Effector CD8-positive, alpha-beta T cell (primary cell): Measurements from ENCODE around the gene TMEM178A.

ENCODE experiments used
- DNase-seq: peaks from one replicate; lab custom pipeline; 2025; lab: John Stamatoyannopoulos, UW

TMEM178A gene

DNA sequence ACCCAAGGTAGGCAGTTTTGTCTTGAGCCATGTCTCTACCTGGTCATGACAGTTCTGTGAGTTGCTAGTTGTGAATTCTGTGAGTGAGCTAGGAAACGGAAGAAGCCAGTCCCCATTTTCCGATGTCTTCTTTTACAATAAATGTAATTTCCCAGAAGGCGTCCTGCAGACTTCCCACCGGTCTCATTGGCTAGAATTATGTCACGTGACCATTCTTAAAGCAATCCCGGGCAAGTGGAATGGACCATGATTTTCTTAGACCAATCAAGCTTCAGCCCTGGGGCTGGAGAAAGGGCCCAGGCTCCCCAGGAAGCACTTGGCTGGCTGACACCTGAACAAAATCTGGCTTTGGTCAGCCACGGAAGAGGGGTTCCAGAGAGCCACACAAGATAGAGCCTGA is 10.6 kb downstream of the TMEM178A start:
- no peak for DNase-seq

DNA sequence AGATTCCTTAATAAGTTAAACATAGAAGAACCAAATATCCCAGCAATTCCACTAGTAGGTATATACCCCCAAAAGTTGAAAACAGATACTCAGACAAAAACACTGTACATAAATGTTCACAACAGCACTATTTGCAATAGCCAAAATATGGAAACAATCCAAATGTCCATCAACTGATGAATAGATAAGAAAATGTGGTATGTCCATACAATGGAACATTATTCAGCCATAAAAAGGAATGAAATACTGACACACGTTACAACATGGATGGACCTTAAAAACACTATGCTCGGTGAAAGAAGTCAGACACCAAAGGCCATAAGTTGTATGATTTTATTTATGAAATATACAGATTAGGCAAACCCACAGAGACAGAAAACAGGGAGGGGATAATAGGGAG is 12.5 kb downstream of the TMEM178A start:
- no peak for DNase-seq

DNA sequence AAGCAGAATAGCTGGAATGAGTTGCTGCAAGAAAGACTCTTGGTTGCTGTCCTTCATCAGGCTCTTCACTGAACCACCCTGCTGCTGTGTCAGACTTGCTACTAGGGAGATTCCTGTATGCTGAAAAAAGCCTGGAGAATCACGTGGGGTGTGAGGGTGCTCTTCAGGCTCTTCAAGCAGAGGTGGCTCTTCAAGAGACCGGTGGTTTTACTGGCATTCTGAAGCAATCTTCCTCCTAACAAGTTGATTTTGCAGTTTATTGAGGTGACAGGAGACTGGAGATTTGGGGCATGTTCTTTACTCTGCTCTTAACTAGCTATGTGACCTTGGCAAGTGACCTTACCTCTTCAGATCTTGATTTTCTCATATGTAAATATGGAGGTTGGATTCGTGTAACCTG is 14.1 kb downstream of the TMEM178A start:
- no peak for DNase-seq

DNA sequence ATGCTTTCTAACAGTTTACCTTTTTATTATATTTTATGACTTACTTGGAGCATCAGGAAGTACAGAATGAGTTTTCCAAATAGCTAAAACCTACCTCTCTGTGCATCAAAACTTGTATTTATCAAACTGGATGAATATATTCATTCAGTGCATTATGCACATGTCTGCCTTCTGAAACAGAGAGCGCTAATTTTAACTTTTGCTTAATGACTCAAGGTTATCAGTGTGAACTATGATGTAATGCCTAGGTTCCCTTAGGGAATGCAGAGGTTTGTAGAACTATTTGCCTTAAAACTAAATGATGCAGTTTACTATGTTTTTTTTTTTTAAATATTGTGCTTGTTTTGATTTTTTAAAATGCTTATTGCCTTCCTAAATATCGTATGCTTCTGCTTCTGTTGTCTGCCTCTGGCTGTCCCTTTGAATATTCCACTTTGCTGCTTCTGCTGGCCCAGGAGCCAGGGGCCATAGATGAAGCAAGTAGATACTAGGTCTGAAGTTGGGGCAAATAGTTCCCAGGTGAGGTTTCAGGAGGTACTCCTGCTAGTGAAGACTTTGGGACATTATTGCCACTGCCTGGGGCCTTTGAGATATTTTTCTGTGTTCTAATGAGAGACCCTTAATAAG is 16.5 kb downstream of the TMEM178A start:
- DNase-seq = no peak

DNA sequence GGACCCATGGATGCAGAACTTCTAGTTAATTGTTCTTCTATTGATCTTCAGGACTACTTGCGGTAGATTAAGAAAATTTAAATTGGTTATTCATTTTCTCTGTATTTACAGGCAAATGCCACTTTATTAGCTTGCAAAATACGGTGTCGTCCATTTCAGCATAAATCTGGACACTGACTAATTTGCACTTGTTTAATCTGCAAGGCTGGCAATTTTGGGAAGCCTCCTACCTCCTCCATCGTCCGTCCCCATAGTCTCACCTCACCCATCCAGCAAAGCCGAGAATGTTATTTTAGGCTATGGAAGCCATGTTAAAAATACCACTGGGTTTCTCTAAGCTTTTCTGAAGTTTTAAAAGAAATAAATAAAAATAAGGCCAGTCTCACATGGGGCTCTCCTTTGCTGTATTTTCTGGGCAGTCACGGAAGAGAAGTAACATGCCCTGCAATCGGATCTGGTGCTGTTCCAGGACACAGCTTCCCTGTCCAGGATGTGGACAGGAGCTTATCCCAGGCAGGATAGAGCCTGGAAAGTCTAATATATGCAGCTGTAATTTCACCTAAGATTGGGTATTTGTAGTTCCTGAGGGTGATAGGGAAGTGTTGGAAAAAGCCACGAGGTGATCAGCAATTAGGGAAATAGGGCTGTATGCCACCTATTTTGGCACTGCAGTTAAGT is 17.4 kb downstream of the TMEM178A start:
- no peak for DNase-seq

DNA sequence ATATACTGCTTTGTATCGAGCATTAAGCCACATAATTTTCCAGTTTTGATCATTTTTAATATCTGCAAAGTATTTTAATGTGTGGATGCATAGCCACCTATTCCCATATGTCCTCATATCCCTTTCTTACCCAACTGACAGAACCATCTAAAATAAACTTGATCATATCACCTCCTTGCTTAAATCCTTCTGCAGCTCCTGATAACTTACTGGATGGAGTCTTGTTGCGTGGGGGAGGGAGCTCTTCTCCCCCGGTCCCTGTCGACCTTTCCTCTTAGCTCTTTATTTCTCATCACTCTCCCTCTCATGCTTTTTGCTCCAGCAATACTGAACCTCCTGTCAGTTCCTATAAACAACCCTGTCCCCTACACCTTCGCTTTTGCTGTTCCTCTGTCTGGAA is 18.7 kb downstream of the TMEM178A start:
- DNase-seq = no peak

DNA sequence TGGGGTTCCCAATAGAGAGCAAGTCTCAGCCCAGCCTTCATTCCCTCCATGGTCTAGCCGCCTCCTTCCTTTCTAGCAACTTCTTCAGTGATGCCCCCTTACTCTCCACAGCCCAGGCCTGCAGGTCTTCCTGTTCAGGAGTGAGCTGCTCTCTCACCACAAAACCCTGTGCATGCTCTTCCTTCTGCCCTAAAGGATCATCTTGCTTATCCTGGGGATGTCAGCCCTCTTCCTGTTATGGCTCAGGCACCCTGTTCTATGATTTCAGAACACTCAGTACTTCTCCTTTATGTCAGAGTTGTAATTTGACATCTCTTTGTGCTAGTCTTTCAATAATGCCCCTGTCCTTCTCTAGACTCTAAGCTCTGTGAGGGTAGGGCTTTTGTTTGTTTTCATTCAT is 19.4 kb downstream of the TMEM178A start:
- DNase-seq = no peak

DNA sequence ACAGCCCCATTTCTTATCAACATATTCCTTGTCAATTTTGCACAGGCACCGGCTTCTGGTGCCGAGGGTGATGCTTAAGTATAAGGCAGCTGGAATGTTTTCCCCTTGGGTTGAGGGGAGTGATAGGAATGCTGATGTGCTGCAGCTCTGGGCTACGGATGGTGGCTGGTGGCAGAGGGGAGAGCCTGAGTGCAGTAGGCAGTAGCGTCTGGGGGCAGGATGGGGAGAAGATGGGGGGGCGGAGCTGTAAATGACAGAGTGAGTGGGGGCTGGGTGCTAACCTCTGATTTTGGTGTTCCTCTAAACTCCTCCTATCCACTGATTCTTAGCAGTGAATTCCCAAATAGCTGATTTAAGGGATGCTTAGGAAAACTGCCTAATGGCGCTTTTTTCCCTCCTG is 20.7 kb downstream of the TMEM178A start:
- DNase-seq = no peak

DNA sequence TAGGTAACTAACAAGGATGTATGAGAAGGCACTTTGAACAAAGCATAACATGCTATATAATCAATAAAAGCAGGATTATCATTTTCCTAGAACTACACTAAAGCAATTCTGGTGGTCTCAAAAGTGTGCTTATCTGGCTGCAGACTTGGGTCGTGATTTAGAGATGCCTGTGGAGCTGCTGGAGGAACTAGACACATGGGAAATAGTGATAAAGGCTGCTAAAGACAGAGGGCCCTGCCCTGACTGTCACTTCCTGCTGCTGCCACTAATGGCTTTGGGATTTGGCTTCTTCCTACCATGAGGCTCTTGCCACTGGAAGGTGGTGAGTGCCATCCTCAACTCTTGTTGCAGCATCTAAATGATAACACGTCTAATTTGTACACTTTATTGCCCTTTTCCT is 22.5 kb downstream of the TMEM178A start:
- no peak for DNase-seq

DNA sequence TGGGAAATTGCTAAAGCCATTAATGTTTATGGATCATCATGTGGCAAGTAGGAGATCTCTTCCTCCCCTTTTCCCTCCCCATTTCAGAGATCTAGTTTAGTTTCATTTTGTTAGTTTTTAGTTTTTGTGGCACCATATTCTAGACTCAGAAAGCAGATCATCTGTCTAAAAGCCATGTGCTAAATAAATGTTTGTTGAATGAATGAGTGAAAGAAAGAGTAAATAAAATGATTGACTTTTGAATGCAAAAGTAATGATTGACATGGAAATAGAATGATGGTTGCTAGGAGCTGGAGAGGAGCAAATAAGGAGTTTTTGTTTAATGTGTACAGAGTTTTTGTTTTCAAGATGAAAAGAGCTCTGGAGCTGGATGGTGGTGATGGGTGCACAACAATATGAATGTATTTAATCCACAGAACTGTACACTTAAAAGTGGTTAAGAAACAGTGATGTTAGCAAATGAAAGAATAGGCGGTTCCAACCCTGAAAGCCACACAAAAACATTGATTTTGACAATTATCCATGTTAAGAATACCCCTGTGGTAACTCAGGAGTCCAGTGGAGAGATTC is 23.6 kb downstream of the TMEM178A start:
- DNase-seq = no peak

DNA sequence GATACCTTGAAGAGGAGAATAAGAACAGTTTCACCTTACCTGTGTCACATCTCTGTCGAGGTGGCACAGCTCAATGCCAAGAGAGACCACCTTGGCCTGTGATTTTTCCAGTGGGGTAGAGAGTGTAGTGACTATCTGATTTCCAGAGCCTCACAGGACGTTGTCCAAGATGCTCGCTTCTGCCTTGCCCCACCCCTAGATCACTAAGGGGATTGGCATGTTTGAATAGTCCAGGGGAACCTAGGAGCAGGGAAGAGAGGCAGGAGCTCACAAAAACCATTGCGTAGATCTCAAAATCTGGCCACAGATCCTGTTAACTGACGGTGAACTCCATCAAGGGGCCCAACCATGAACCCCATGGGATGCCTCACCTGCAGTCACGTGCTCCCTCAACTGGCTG is 24.2 kb downstream of the TMEM178A start:
- DNase-seq = no peak

DNA sequence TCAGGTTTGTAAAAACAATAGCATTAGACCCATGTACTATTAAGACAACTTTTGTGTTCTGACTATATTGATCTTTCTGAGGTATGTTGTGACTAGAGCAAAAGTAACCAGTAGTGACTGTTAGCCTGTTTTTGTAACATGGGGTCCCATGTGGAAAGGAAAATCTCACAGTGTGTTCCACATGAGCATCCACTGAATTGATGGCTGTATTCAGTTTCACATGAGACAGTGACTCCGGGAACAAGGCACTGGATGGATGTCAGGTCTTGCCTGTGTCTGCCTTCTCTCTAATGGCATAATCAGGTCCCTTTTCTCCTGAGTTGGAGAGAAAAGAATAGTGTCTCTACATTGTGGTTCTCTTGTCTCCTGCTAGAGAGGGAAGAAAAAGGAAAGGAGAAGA is 27.5 kb downstream of the TMEM178A start:
- no peak for DNase-seq

DNA sequence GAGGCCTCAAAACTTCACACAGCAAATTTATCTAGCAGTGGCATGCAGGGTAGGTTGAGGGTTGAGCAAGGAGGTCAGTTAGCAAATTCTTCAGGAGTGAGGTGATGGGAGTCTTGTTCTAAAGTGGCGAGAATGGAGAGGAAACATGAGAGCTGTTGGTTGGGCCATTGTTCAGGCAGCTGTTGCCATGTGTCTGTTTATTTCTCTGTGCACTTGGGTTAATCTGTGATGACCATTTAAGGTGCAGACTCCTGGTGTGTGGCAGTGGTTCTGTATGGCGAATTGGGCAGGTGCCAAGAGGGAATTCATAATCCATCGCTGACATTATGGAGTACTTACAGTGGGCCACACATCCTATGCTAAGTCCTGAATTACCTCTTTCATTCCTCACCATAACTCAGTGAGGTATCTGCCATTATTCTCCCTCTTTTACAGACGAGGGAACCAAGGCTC is 30.4 kb downstream of the TMEM178A start:
- DNase-seq = no peak

DNA sequence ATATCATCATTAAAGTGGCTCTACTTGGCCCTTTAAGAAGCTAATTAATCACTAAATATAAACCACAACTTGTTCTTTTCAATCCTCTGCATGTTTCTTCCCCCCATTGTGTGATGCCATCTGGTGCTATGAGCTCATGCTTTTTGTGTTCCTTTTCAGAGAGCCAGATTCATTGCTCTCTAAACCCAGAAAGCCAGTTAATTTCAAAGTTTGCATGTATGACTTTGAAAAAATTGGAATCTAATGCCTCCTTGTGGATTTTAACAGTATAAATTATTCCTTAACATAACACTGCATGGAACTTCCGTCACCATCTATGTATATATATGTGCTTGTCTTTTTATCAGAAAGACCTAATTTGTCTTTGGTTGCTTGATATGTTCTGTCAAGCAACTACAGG is 31.1 kb downstream of the TMEM178A start:
- DNase-seq = no peak

DNA sequence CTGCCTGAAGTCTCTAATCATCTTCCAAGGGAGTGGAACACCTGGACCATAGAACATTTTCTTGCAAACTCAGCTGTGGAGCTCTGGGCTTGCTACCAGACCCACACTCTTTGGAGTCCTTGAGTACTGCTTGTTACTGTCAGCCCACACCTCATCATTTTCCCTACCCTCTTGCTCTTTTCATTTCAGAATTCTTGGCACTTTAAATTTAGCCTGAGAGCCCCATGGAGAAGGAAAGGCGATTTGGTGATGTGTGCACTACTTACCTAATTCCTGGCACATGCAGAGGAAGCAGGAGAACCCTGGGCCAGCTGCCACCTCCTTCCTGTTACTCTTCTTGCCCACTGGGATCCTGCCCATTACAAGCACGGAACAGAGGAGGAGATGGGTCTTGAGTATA is 31.7 kb downstream of the TMEM178A start:
- no peak for DNase-seq

DNA sequence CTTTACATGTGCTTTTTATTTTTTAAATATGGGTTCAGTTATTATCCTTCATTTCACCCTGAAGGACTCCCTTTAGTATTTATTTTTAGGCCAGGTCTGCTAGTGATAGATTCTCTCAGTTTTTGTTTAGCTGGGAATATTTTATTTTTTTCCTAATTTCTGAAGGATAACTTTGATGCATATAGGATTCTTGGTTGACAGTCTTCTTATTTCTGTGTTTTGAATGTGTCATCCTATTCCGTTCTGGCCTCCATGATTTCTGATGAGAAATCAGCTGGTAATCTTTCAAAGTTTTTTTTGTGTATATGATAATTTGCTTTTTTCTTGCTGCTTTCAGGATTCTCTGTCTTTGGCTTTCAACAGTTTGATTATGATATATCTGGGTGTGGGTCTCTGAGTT is 35.4 kb downstream of the TMEM178A start:
- no peak for DNase-seq

DNA sequence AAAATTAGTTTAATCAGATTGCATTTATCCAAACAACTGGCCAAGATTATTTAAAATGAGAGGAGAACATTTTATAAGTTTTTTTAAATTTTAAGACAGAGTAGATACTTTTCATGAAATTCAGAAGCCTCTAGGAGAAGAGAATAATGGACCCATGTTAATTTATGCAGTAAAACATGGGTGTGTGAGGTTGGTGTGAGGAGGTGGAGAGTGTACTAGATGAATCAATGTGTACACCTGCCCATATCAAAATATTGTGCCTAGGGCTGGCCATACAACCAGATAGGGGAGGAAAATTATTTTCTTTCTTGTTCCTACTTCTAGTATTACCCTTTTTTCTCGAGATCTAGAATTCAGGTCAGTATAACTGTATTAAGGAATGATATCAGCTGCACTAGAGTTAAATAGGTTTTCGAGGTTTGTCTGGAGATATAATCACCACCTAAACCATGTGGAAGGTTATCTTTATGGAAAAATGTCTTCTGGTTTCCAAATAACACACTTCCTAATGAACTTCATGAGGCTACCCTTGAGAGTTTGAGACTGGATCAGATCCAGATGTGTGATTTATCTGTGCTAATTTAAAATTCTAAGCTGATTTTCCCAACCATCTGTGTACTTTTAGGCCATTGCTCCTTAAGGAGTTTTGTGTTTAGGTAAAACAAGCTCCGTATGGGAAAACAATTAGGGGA is 37.6 kb downstream of the TMEM178A start:
- DNase-seq = no peak

DNA sequence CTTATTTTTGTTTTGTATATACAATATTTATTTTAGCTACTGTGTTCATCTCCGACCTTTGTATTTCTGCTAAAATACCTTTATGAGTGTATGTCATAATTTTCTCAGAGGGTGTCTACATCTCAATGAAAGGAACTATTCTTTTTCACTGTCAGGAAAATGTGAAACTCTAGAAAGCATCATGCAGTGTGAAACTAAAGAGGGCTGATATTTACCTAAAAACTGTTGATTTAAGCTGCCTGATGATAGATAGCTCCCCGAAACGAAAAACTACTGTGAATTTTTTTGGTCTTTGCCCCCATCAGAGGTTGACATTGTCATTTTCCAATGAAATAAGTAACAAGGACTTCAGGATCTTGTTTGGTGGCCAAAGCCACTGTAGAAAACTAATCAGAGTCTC is 38.8 kb downstream of the TMEM178A start:
- DNase-seq = no peak

DNA sequence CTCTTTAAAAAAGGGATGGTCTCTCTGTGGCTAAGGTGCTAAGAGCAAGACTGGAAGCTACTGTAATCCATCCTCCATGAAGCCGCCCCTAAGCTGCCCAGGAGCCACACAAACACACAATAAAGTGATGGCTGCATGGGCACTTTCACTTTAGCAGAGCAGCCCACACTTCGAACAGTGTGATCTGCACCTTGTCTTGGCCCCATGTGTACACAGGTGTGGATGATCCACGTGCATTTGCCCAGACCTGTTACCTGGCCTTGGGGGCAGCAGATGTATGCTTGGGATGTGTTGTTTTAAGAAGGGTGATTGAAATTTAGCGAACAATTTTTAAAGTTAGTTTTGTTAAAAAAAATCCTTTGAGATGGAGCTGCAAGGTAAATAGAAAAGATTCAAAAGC is 39.9 kb downstream of the TMEM178A start:
- DNase-seq = no peak

DNA sequence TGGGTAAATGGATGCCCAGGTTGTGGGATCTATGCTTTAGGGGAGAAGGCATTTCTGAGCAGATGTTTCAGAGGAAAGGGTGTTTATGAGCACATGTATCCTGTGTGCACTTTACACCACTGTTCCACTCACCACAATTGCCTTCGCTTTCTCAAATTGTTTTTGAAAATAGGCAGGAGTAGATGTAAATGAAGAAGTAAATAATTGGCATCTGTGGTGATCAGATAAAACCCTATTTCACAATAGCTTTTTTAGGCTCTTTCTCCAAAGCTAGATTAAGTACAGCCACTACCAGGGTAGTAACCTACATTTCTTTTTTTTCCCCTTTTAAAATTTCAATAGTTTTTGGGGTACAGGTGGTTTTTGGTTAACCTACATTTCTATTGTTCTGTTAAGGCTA is 40.6 kb downstream of the TMEM178A start:
- DNase-seq = no peak

DNA sequence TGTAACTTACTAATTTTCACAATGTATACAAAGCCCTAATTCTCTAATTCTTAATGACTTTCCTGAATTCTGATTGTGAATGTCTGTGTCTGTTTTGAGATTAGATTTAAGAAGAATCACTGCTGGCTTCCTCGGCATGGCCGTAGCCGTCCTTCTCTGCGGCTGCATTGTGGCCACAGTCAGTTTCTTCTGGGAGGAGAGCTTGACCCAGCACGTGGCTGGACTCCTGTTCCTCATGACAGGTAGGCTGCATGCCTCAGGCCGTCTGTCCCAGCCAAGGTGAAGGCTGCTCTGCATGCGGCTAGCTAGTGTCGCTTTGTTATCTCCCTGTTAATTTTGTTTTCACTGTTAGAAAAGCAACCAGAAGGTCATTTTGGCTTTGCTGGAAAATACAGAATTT is 41.2 kb downstream of the TMEM178A start:
- no peak for DNase-seq

DNA sequence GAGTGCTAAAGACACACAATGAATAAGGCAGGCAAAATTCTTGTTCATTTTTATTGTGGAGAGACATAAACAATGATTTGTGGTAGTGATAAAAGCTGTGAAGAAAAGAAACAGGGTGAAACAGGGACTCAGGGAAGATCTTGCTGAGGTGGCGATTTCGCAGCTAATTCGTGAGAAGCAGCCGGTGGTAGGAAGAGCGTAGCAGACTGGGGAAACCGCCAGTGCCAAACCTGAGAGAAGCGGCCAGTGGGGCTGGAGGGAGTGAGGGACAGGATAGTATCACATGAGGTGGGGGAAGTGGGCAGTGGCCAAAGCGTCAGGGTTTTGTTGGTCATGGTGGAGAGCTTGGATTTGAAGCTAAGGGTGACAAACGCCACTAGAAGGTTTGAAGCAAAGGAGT is 42.3 kb downstream of the TMEM178A start:
- DNase-seq = no peak

DNA sequence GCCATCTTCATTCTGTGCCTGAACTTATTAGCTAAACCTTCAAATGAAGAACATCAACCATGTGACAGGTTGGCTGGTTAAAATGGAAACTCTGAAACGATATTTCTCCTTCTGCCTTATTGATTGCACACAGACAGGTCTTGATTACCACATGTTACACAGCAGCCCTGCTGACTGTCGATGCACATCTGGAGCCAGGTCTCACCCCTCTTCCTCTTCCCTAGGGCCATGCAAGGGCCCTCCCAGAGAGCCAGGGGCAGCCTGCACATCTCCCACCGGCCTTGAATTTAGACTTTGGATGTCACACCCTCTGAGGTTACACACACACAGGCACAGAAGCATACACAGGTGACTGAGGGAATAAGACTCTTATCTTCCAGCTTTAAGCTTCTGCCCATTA is 45.1 kb downstream of the TMEM178A start:
- DNase-seq = no peak
